GM23338 (cell line): ENCODE measurements around the gene GALNT1. TPM values are rescaled to one million over a fixed set of nuclear protein-coding genes. Genes with fewer than 3 reads are reported as not detected.

Experiments
- ATAC-seq: fragments of 200-7000 bp; cut with Tn5 transposase; 3 replicates; pipeline ENCODE4 v1.9.1; 2020
- DNase-seq: peaks from one replicate; pipeline ENCODE4 v3.0.0-alpha.2; 2015; ENCODE audit warnings: low spot score
- H2AFZ ChIP-seq: fragments of 200-600 bp; sonication (generic); 2 replicates; pipeline ENCODE4 v1.8.0; 2016; ENCODE audit warnings: antibody characterized with exemption, mild to moderate bottlenecking, moderate library complexity
- H3F3A ChIP-seq: fragments of 200-600 bp; sonication (generic); replicated peaks from 2 replicates; pipeline ENCODE4 v1.8.0; 2017; ENCODE audit warnings: antibody characterized with exemption, mixed run types, low read depth
- H3K27ac ChIP-seq: fragments of 200-600 bp; sonication (generic); 2 replicates; pipeline ENCODE4 v1.6.1; 2016; ENCODE audit warnings: low read depth
- H3K27me3 ChIP-seq: fragments of 200-600 bp; sonication (generic); 2 replicates; pipeline ENCODE4 v1.8.0; 2016; ENCODE audit warnings: mild to moderate bottlenecking, mixed run types, moderate library complexity; ENCODE audit not compliant: insufficient read depth
- H3K36me3 ChIP-seq: fragments of 200-600 bp; sonication (generic); 2 replicates; pipeline ENCODE4 v1.8.0; 2016; ENCODE audit warnings: mild to moderate bottlenecking; ENCODE audit not compliant: insufficient read depth
- H3K4me1 ChIP-seq: fragments of 200-600 bp; sonication (generic); 2 replicates; pipeline ENCODE4 v1.8.0; 2016; ENCODE audit warnings: mild to moderate bottlenecking, moderate library complexity; ENCODE audit not compliant: insufficient read depth
- H3K4me2 ChIP-seq: fragments of 200-600 bp; sonication (generic); 2 replicates; pipeline ENCODE4 v1.7.1; 2017; ENCODE audit warnings: mixed run types
- H3K4me3 ChIP-seq: fragments of 200-600 bp; sonication (generic); 2 replicates; pipeline ENCODE4 v1.6.1; 2016; ENCODE audit warnings: mixed run types
- H3K79me2 ChIP-seq: fragments of 200-600 bp; sonication (generic); replicated peaks from 2 replicates; pipeline ENCODE4 v1.8.0; 2017; ENCODE audit warnings: mild to moderate bottlenecking; ENCODE audit not compliant: insufficient read depth
- H3K9me2 ChIP-seq: fragments of 200-600 bp; sonication (generic); 2 replicates; pipeline ENCODE4 v1.8.0; 2017; ENCODE audit not compliant: insufficient read depth
- H4K20me1 ChIP-seq: fragments of 200-600 bp; sonication (generic); replicated peaks from 2 replicates; pipeline ENCODE4 v1.8.0; 2017; ENCODE audit warnings: mild to moderate bottlenecking; ENCODE audit not compliant: insufficient read depth
- H3K27ac Mint-ChIP-seq: 2 replicates; pipeline ENCODE4 v1.8.0; 2020; ENCODE audit warnings: inconsistent platforms, mild to moderate bottlenecking, moderate library complexity, mixed read lengths
- H3K27me3 Mint-ChIP-seq: 3 replicates; pipeline ENCODE4 v1.8.0; 2022; ENCODE audit warnings: low read depth, mild to moderate bottlenecking, moderate library complexity, mixed read lengths, inconsistent platforms; ENCODE audit not compliant: insufficient read depth, poor library complexity
- H3K36me3 Mint-ChIP-seq: 3 replicates; pipeline ENCODE4 v1.8.0; 2021; ENCODE audit warnings: low read depth, mild to moderate bottlenecking, inconsistent platforms, moderate library complexity, mixed read lengths
- H3K4me1 Mint-ChIP-seq: 3 replicates; pipeline ENCODE4 v1.8.0; 2020; ENCODE audit warnings: mild to moderate bottlenecking, inconsistent platforms, mixed read lengths
- H3K4me3 Mint-ChIP-seq: 3 replicates; pipeline ENCODE4 v1.8.0; 2021; ENCODE audit warnings: moderate library complexity, mild to moderate bottlenecking, inconsistent platforms, mixed read lengths
- H3K9me3 Mint-ChIP-seq: 3 replicates; pipeline ENCODE4 v1.8.0; 2020; ENCODE audit warnings: moderate library complexity, mild to moderate bottlenecking, inconsistent platforms, mixed read lengths
- CREB1 ChIP-seq: fragments of 250-450 bp; sonication (Bioruptor Pico); IDR thresholded peaks from 2 replicates; pipeline ENCODE4 v1.5.0; 2020; ENCODE audit warnings: low read depth, mild to moderate bottlenecking, moderate library complexity
- EZH2 ChIP-seq: fragments of 200-600 bp; sonication (generic); IDR thresholded peaks from one replicate; pipeline ENCODE4 v1.8.0; 2017; ENCODE audit warnings: antibody characterized with exemption, mild to moderate bottlenecking, low read depth; ENCODE audit not compliant: unreplicated experiment
- EZH2phosphoT487 ChIP-seq: fragments of 200-600 bp; sonication (generic); IDR thresholded peaks from one replicate; pipeline ENCODE4 v1.8.1; 2018; ENCODE audit warnings: antibody characterized with exemption; ENCODE audit not compliant: unreplicated experiment
- POLR2AphosphoS5 ChIP-seq: IDR thresholded peaks from 2 replicates; pipeline ENCODE4 v1.6.1; 2016; ENCODE audit warnings: antibody characterized with exemption, low read depth
- REST ChIP-seq: IDR thresholded peaks from one replicate; pipeline ENCODE4 v1.6.1; 2018; ENCODE audit warnings: antibody characterized with exemption; ENCODE audit not compliant: unreplicated experiment
- STAT1 ChIP-seq: IDR thresholded peaks from one replicate; pipeline ENCODE4 v1.6.1; 2016; ENCODE audit warnings: antibody characterized with exemption; ENCODE audit not compliant: unreplicated experiment
- polyA plus RNA-seq: library from polyadenylated mRNA; unstranded; fragments of >200 nt; fragmentation: Nextera tagmentation; extraction: Ambion mirVana; gene quantifications from 2 replicates; pipeline ENCODE4 v1.2.1, GENCODE V29; 2016
- total RNA-seq: library from RNA; depleted of rRNA; stranded (reverse); fragments of >200 nt; shearing (Covaris generic); gene quantifications from 2 replicates; pipeline ENCODE4 v1.2.3, GENCODE V29; 2014
- TF ChIP-seq, protein P1 (sequence below): fragments of 250-450 bp; sonication (Bioruptor Pico); IDR thresholded peaks from 2 replicates; pipeline ENCODE4 v1.5.0; 2020; ENCODE audit warnings: mild to moderate bottlenecking, moderate library complexity

Gene GALNT1
- total and polyA plus RNA-seq, 2 experiments from 2014 or later = 37.4 to 60.8 TPM

DNA sequence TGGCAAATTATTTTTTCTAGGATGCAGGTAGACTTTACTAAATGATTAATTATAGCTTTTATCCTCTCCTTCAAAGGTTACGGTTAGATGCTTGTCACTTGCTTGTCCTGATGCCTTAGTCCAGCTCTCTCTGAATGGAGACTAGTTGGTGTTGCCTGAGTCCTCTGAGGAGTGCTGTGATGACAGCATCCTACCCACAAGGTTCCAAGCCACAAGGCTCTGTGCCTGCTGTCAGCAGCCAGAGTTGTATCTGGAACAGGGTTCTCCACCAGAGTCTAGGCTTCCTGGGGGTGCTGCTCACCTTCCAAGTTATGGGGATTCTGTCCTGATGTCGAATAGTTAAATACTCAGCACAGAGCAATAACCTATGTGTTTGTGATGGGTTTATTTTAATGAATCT, 125.7 kb downstream of the GALNT1 start (continued):
- TF ChIP-seq REST = no peak
- TF ChIP-seq STAT1 = no peak
- TF ChIP-seq EZH2phosphoT487 = no peak
- TF ChIP-seq POLR2AphosphoS5 = no peak
- TF ChIP-seq EZH2 = no peak
- no peak for TF ChIP-seq CREB1 (CRISPR knock-in tag)
- TF ChIP-seq, protein P1, sequence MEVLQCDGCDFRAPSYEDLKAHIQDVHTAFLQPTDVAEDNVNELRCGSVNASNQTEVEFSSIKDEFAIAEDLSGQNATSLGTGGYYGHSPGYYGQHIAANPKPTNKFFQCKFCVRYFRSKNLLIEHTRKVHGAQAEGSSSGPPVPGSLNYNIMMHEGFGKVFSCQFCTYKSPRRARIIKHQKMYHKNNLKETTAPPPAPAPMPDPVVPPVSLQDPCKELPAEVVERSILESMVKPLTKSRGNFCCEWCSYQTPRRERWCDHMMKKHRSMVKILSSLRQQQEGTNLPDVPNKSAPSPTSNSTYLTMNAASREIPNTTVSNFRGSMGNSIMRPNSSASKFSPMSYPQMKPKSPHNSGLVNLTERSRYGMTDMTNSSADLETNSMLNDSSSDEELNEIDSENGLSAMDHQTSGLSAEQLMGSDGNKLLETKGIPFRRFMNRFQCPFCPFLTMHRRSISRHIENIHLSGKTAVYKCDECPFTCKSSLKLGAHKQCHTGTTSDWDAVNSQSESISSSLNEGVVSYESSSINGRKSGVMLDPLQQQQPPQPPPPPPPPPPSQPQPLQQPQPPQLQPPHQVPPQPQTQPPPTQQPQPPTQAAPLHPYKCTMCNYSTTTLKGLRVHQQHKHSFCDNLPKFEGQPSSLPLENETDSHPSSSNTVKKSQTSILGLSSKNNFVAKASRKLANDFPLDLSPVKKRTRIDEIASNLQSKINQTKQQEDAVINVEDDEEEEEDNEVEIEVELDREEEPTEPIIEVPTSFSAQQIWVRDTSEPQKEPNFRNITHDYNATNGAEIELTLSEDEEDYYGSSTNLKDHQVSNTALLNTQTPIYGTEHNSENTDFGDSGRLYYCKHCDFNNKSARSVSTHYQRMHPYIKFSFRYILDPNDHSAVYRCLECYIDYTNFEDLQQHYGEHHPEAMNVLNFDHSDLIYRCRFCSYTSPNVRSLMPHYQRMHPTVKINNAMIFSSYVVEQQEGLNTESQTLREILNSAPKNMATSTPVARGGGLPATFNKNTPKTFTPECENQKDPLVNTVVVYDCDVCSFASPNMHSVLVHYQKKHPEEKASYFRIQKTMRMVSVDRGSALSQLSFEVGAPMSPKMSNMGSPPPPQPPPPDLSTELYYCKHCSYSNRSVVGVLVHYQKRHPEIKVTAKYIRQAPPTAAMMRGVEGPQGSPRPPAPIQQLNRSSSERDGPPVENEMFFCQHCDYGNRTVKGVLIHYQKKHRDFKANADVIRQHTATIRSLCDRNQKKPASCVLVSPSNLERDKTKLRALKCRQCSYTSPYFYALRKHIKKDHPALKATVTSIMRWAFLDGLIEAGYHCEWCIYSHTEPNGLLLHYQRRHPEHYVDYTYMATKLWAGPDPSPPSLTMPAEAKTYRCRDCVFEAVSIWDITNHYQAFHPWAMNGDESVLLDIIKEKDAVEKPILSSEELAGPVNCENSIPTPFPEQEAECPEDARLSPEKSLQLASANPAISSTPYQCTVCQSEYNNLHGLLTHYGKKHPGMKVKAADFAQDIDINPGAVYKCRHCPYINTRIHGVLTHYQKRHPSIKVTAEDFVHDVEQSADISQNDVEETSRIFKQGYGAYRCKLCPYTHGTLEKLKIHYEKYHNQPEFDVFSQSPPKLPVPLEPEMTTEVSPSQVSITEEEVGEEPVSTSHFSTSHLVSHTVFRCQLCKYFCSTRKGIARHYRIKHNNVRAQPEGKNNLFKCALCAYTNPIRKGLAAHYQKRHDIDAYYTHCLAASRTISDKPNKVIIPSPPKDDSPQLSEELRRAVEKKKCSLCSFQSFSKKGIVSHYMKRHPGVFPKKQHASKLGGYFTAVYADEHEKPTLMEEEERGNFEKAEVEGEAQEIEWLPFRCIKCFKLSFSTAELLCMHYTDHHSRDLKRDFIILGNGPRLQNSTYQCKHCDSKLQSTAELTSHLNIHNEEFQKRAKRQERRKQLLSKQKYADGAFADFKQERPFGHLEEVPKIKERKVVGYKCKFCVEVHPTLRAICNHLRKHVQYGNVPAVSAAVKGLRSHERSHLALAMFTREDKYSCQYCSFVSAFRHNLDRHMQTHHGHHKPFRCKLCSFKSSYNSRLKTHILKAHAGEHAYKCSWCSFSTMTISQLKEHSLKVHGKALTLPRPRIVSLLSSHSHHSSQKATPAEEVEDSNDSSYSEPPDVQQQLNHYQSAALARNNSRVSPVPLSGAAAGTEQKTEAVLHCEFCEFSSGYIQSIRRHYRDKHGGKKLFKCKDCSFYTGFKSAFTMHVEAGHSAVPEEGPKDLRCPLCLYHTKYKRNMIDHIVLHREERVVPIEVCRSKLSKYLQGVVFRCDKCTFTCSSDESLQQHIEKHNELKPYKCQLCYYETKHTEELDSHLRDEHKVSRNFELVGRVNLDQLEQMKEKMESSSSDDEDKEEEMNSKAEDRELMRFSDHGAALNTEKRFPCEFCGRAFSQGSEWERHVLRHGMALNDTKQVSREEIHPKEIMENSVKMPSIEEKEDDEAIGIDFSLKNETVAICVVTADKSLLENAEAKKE = no peak

GRCh38 chr18:35707674-35708073, 126.1 kb downstream of the GALNT1 start:
- H3K4me3 ChIP-seq = no peak overlapping the region
- TF ChIP-seq EZH2 = no peak
- TF ChIP-seq, protein P1 = no peak
- H4K20me1 ChIP-seq = no peaks in the 10 kb centered on the region
- H3K36me3 Mint-ChIP-seq = peaks cover 3% of the 10 kb centered on the region; the same call in 2 of the 3 replicates
- no peak overlapping the region for H3K27ac Mint-ChIP-seq
- no peak overlapping the region for H3K4me3 Mint-ChIP-seq
- H2AFZ ChIP-seq = no peak overlapping the region
- H3F3A ChIP-seq = 0 out of 2 replicates have a peak, but pooled peaks cover 3% of the 10 kb centered on the region
- no peaks in the 10 kb centered on the region for H3K4me1 ChIP-seq
- H3K79me2 ChIP-seq = no peaks in the 10 kb centered on the region
- H3K9me2 ChIP-seq = no peaks in the 10 kb centered on the region
- peak; percentile 48 for ATAC-seq
- no peaks in the 10 kb centered on the region for H3K27me3 ChIP-seq
- H3K27me3 Mint-ChIP-seq = no peaks in the 10 kb centered on the region
- H3K36me3 ChIP-seq = no peaks in the 10 kb centered on the region
- no peak overlapping the region for H3K4me2 ChIP-seq
- H3K4me1 Mint-ChIP-seq = peaks cover 15% of the 10 kb centered on the region
- H3K9me3 Mint-ChIP-seq = no peaks in the 10 kb centered on the region
- H3K27ac ChIP-seq = no peak overlapping the region
- peak; percentile 18 for DNase-seq
